Transverse colon (tissue), 4 donors: ENCODE results near the gene PHRF1.

Source experiments
- CTCF ChIP-seq, 5 experiments: fragments of 200-600 bp in 3 of 5; fragments of 450-650 bp in 2 of 5; sonication (generic) in 3 of 5; IDR thresholded peaks; 1 replicate in 2 of 5; 2 replicates in 3 of 5; pipeline ENCODE4 v1.5.1; 2016 to 2017; ENCODE audit warnings: antibody characterized with exemption in 5 of 5, inconsistent platforms in 3 of 5, mild to moderate bottlenecking in 2 of 5, moderate library complexity in 1 of 5
- POLR2A ChIP-seq: fragments of 450-650 bp; IDR thresholded peaks from one replicate; pipeline ENCODE4 v1.6.1; 2016; ENCODE audit warnings: antibody characterized with exemption, mild to moderate bottlenecking, moderate library complexity
- POLR2AphosphoS5 ChIP-seq, 3 donors: sonication (generic); formaldehyde crosslinking; IDR thresholded peaks; one replicate each; pipeline ENCODE4 v1.6.1; 2016; ENCODE audit warnings: antibody characterized with exemption in 3 of 3

GRCh38 chr11:627308-627576 lies 51.0 kb downstream of the PHRF1 start:
- TF ChIP-seq CTCF (IDR thresholded peaks at IDR 0.05) (no peak), POLR2A (no peak), POLR2AphosphoS5 (IDR thresholded peaks at IDR 0.05) (no peak)
